ENCODE measurements around the gene SIGLEC5. TPM values are rescaled to one million over a fixed set of nuclear protein-coding genes. Genes with fewer than 3 reads are reported as not detected.

Gene SIGLEC5
- total RNA-seq, 4 donors from 2014 or later = 0.72 to 0.76 TPM; not detected in 2

DNA sequence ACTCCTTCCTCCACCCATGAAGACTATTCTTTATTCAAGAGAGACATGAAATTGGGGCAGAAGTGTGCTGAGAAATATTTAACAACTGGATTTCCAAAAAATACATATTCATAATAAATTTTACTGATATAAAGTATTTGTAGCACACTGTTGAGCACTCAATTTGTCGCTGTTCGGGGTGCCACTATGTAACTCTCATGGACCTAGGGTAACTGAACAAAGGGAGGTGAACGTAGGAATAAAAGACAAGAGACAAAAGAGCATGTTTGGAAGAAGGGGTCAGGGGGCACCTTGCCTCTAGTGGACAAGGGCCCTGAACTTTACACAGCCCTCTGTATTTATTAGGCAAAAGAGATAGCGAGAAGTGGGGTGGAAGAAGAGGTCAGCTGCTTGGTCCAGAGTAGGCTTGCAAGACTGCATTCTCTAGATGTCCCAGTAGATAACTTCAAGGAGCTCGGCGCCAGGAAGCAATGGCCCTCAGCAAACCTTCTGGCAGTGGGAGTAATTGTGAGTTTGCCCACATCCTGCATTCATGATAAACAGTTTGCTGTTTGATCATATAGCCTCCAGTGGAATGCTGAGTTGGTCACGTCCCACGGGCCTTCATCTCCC lies 63.6 kb downstream of the SIGLEC5 start:
- no peak overlapping the region for H3K4me3 ChIP-seq (ENCODE audit: low read depth, poor library complexity, severe bottlenecking)
- TF ChIP-seq, protein P1, sequence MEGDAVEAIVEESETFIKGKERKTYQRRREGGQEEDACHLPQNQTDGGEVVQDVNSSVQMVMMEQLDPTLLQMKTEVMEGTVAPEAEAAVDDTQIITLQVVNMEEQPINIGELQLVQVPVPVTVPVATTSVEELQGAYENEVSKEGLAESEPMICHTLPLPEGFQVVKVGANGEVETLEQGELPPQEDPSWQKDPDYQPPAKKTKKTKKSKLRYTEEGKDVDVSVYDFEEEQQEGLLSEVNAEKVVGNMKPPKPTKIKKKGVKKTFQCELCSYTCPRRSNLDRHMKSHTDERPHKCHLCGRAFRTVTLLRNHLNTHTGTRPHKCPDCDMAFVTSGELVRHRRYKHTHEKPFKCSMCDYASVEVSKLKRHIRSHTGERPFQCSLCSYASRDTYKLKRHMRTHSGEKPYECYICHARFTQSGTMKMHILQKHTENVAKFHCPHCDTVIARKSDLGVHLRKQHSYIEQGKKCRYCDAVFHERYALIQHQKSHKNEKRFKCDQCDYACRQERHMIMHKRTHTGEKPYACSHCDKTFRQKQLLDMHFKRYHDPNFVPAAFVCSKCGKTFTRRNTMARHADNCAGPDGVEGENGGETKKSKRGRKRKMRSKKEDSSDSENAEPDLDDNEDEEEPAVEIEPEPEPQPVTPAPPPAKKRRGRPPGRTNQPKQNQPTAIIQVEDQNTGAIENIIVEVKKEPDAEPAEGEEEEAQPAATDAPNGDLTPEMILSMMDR (IDR thresholded peaks at IDR 0.05) = no peak
- TF ChIP-seq POLR2A (IDR thresholded peaks at IDR 0.05) = no peak
- intact Hi-C loops (cut with DNase I; ENCODE audit: low total_unique reads) = no loop called here
- WGBS, 2 donors = 68 to 71% methylated on average over 8 of the region's 8 CpGs
- no peak for DNase-seq (ENCODE audit: low spot score in 2 of 2)

GRCh38 chr19:51565583-51565982 lies 64.6 kb downstream of the SIGLEC5 start:
- intact Hi-C loops (cut with DNase I; ENCODE audit: low total_unique reads) = no loop called here
- 68 to 69% methylated on average over 4 of the region's 4 CpGs for WGBS, 2 donors
- DNase-seq (ENCODE audit: low spot score in 2 of 2) = no peak
- H3K4me3 ChIP-seq (ENCODE audit: low read depth, poor library complexity, severe bottlenecking) = no peak overlapping the region
- TF ChIP-seq, protein P1 (IDR thresholded peaks at IDR 0.05) = no peak
- no peak for TF ChIP-seq POLR2A (IDR thresholded peaks at IDR 0.05)

- no peak overlapping the region for H3K4me3 ChIP-seq (ENCODE audit: low read depth, poor library complexity, severe bottlenecking)
- intact Hi-C loops (cut with DNase I; ENCODE audit: low total_unique reads) = no loop called here
- TF ChIP-seq, protein P1 (IDR thresholded peaks at IDR 0.05) = no peak
- no peak for TF ChIP-seq POLR2A (IDR thresholded peaks at IDR 0.05)
- DNase-seq (ENCODE audit: low spot score in 2 of 2) = no peak
- WGBS, 2 donors = 42 to 44% methylated on average over 6 of the region's 6 CpGs
Observed at GRCh38 chr19:51564791-51565190, 65.4 kb downstream of the SIGLEC5 start.

Other genes with a start within 250 kb of the SIGLEC5 start
- not detected for gene LIM2, start 242.4 kb downstream of the SIGLEC5 start, total RNA-seq
- not detected for gene C19orf84, start 239.8 kb downstream of the SIGLEC5 start, total RNA-seq
- gene SIGLEC10, start 212.8 kb downstream of the SIGLEC5 start, total RNA-seq = 1 to 10 TPM in 3 of 4 donors, under 1 TPM in 1; 0.53 to 8.6 (median 1.8) TPM
- gene SIGLEC8, start 171.9 kb downstream of the SIGLEC5 start, total RNA-seq = under 1 TPM in 3 of 4 donors, not detected in 1; 0.27 to 0.65 (median 0.38) TPM
- gene CEACAM18, start 151.9 kb downstream of the SIGLEC5 start, total RNA-seq = not detected
- gene SIGLEC12, start 128.6 kb downstream of the SIGLEC5 start, total RNA-seq = under 1 TPM in 1 of 4 donors, not detected in 3; 0.54 TPM
- gene SIGLEC6, start 98.7 kb downstream of the SIGLEC5 start, total RNA-seq = 1 to 10 TPM in 1 of 4 donors, under 1 TPM in 1, not detected in 2; 0.47 to 3.4 TPM
- 1 to 10 TPM; 2.0 to 5.3 (median 2.5) TPM for gene ZNF175, start 59.1 kb downstream of the SIGLEC5 start, total RNA-seq
- 1 to 10 TPM in 1 of 4 donors, under 1 TPM in 1, not detected in 2; 0.84 to 1.0 TPM for gene SIGLEC14, start 16.4 kb upstream of the SIGLEC5 start, total RNA-seq
- gene SPACA6, start 62.9 kb upstream of the SIGLEC5 start, total RNA-seq = 1 to 10 TPM in 3 of 4 donors, under 1 TPM in 1; 0.74 to 5.1 (median 3.6) TPM
- gene HAS1, start 93.6 kb upstream of the SIGLEC5 start, total RNA-seq = 1 to 10 TPM in 2 of 4 donors, under 1 TPM in 1, not detected in 1; 0.97 to 2.4 (median 2.4) TPM
- gene FPR1, start 121.5 kb upstream of the SIGLEC5 start, total RNA-seq = 1 to 10 TPM; 1.7 to 7.6 (median 4.1) TPM
- gene FPR2, start 130.8 kb upstream of the SIGLEC5 start, total RNA-seq = under 1 TPM in 2 of 4 donors, not detected in 2; 0.13 to 0.34 TPM
- gene FPR3, start 164.8 kb upstream of the SIGLEC5 start, total RNA-seq = 1 to 10 TPM; 2.2 to 3.9 (median 2.4) TPM

Measured in lower leg skin (tissue), 4 donors.